Prostate gland (tissue), 2 donors: ENCODE measurements around the gene POLR2B. TPM values are rescaled to one million over a fixed set of nuclear protein-coding genes. Genes with fewer than 3 reads are reported as not detected.

Experiments used
- DNase-seq: peaks from one replicate; pipeline ENCODE4 v3.0.0-alpha.2; 2019; ENCODE audit warnings: low spot score
- H3K27ac ChIP-seq, 2 donors: fragments of 200-600 bp; sonication (generic); 2 replicates each; pipeline ENCODE4 v1.5.1; 2017 to 2019
- H3K27me3 ChIP-seq: fragments of 200-600 bp; sonication (generic); replicated peaks from 2 replicates; pipeline ENCODE4 v1.5.1; 2019; ENCODE audit not compliant: insufficient read depth
- H3K36me3 ChIP-seq, 2 donors: fragments of 200-600 bp; sonication (generic); 1 replicate in 1 of 2; 2 replicates in 1 of 2; pipeline versions ENCODE4 v1.5.1 to v1.8.1; 2017 to 2019
- H3K4me1 ChIP-seq: fragments of 200-600 bp; sonication (generic); replicated peaks from 2 replicates; pipeline ENCODE4 v1.5.1; 2019
- H3K4me3 ChIP-seq, 2 donors: fragments of 200-600 bp; sonication (generic); 2 replicates each; pipeline ENCODE4 v1.5.1; 2017 to 2019
- H3K9me3 ChIP-seq: fragments of 200-600 bp; sonication (generic); 2 replicates; pipeline ENCODE4 v1.5.1; 2017
- CTCF ChIP-seq, 4 experiments: fragments of 200-600 bp in 2 of 4; fragments of 450-650 bp in 2 of 4; sonication (generic) in 2 of 4; IDR thresholded peaks; 1 replicate in 3 of 4; 2 replicates in 1 of 4; pipeline ENCODE4 v1.5.1; 2016 to 2019; ENCODE audit warnings: antibody characterized with exemption in 4 of 4, mild to moderate bottlenecking in 2 of 4, moderate library complexity in 2 of 4
- POLR2A ChIP-seq: fragments of 450-650 bp; IDR thresholded peaks from one replicate; pipeline ENCODE4 v1.6.1; 2016; ENCODE audit warnings: antibody characterized with exemption, mild to moderate bottlenecking
- POLR2AphosphoS5 ChIP-seq: sonication (generic); formaldehyde crosslinking; IDR thresholded peaks from one replicate; pipeline ENCODE4 v1.6.1; 2017; ENCODE audit warnings: antibody characterized with exemption
- WGBS: methylation state at CpG from one replicate; pipeline ENCODE4 v1.1.5; 2018; 5-methylcytosine and 5-hydroxymethylcytosine counted together
- intact Hi-C: fragments of 100-400 bp; cut with DNase I; formaldehyde crosslinking; loops from one replicate; pipeline ENCODE4 v1.14.2; 2022
- total RNA-seq, 2 donors: library from RNA; depleted of rRNA; stranded (reverse); fragments of >200 nt; gene quantifications; one replicate each; pipeline ENCODE4 v1.1.0, GENCODE V29; 2016

The POLR2B gene
- total RNA-seq, 2 donors from 2014 or later, result 74.0 to 76.1 TPM

GRCh38 chr4:56959100-56959499 is 19.6 kb upstream of the POLR2B start:
- H3K27me3 ChIP-seq, result no peaks in the 10 kb centered on the region
- WGBS, result 14% methylated on average over 1 of the region's 1 CpG
- intact Hi-C loops, result no loop called here
- H3K36me3 ChIP-seq, result no peaks in the 10 kb centered on the region
- H3K27ac ChIP-seq, result no peak overlapping the region
- no peaks in the 10 kb centered on the region for H3K4me1 ChIP-seq
- no peak overlapping the region for H3K4me3 ChIP-seq
- no peaks in the 10 kb centered on the region for H3K9me3 ChIP-seq
- no peak for DNase-seq
- TF ChIP-seq CTCF (IDR thresholded peaks at IDR 0.05) (no peak), POLR2A (no peak), POLR2AphosphoS5 (no peak)

- H3K27me3 ChIP-seq, result no peaks in the 10 kb centered on the region
- 98% methylated on average over 2 of the region's 2 CpGs for WGBS
- intact Hi-C loops, result no loop called here
- H3K4me1 ChIP-seq, result no peaks in the 10 kb centered on the region
- H3K36me3 ChIP-seq, result no peaks in the 10 kb centered on the region
- no peak overlapping the region for H3K27ac ChIP-seq
- no peak for TF ChIP-seq POLR2A
- TF ChIP-seq POLR2AphosphoS5, result no peak
- TF ChIP-seq CTCF (IDR thresholded peaks at IDR 0.05), result no peak
- H3K4me3 ChIP-seq, result no peak overlapping the region
- no peak for DNase-seq
- no peaks in the 10 kb centered on the region for H3K9me3 ChIP-seq
Observed at GRCh38 chr4:56961107-56961500, 17.6 kb upstream of the POLR2B start.

GRCh38 chr4:56971383-56971782 is 7.3 kb upstream of the POLR2B start:
- Histone ChIP-seq H3K36me3 (no peaks in the 10 kb centered on the region), H3K4me3 (no peak overlapping the region), H3K4me1 (no peaks in the 10 kb centered on the region), H3K27ac (no peak overlapping the region), H3K9me3 (no peaks in the 10 kb centered on the region), H3K27me3 (no peaks in the 10 kb centered on the region)
- intact Hi-C loops, result no loop called here
- TF ChIP-seq POLR2A (no peak), POLR2AphosphoS5 (no peak), CTCF (IDR thresholded peaks at IDR 0.05) (no peak)
- DNase-seq, result no peak
- WGBS, result 94% methylated on average over 2 of the region's 2 CpGs

- Histone ChIP-seq H3K36me3 (no peaks in the 10 kb centered on the region), H3K9me3 (no peaks in the 10 kb centered on the region), H3K4me1 (no peaks in the 10 kb centered on the region), H3K4me3 (no peak overlapping the region), H3K27me3 (no peaks in the 10 kb centered on the region), H3K27ac (no peak overlapping the region)
- no peak for DNase-seq
- intact Hi-C loops, result no loop called here
- no peak for TF ChIP-seq POLR2A
- TF ChIP-seq CTCF (IDR thresholded peaks at IDR 0.05), result no peak
- no peak for TF ChIP-seq POLR2AphosphoS5
- 94% methylated on average over 2 of the region's 2 CpGs for WGBS
Observed at GRCh38 chr4:56972389-56972788, 6.3 kb upstream of the POLR2B start.

GRCh38 chr4:56972809-56973208 is 5.9 kb upstream of the POLR2B start:
- Histone ChIP-seq H3K36me3 (no peaks in the 10 kb centered on the region), H3K4me1 (no peaks in the 10 kb centered on the region), H3K27me3 (no peaks in the 10 kb centered on the region), H3K27ac (no peak overlapping the region), H3K4me3 (no peak overlapping the region), H3K9me3 (no peaks in the 10 kb centered on the region)
- DNase-seq, result no peak
- intact Hi-C loops, result no loop called here
- TF ChIP-seq CTCF (IDR thresholded peaks at IDR 0.05), result no peak
- no peak for TF ChIP-seq POLR2A
- TF ChIP-seq POLR2AphosphoS5, result no peak
